ENCODE measurements around the gene SMOC2. TPM values are rescaled to one million over a fixed set of nuclear protein-coding genes. Genes with fewer than 3 reads are reported as not detected.

The SMOC2 gene
- total RNA-seq, 1 donor, result not detected

DNA sequence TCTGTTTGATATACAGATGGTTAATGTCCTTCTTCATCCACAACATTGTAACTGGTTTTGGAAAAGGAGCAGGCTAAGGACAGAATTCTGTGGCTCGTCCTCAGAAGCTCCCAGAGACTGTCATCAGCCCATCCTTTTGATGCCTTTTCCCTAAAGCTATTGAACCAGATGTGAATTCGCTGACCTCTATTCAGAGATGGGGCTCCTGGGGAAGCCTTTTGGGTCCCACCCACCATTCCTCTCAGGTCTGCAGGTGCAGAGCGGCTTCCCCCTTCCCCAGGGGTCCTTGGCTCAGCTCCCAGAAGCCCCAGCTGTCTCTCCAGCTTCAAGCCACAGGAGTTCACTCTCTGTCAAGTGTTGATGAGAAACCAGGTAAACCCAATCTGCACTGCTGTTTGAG is 191.7 kb downstream of the SMOC2 start:
- TF ChIP-seq, protein P1, sequence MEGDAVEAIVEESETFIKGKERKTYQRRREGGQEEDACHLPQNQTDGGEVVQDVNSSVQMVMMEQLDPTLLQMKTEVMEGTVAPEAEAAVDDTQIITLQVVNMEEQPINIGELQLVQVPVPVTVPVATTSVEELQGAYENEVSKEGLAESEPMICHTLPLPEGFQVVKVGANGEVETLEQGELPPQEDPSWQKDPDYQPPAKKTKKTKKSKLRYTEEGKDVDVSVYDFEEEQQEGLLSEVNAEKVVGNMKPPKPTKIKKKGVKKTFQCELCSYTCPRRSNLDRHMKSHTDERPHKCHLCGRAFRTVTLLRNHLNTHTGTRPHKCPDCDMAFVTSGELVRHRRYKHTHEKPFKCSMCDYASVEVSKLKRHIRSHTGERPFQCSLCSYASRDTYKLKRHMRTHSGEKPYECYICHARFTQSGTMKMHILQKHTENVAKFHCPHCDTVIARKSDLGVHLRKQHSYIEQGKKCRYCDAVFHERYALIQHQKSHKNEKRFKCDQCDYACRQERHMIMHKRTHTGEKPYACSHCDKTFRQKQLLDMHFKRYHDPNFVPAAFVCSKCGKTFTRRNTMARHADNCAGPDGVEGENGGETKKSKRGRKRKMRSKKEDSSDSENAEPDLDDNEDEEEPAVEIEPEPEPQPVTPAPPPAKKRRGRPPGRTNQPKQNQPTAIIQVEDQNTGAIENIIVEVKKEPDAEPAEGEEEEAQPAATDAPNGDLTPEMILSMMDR (IDR thresholded peaks at IDR 0.05; ENCODE audit: insufficient read depth, low read depth, low read length), result no peak
- H3K4me3 ChIP-seq (ENCODE audit: low read depth, low read length), result no peak overlapping the region
- no peak for DNase-seq (ENCODE audit: low read depth)

DNA sequence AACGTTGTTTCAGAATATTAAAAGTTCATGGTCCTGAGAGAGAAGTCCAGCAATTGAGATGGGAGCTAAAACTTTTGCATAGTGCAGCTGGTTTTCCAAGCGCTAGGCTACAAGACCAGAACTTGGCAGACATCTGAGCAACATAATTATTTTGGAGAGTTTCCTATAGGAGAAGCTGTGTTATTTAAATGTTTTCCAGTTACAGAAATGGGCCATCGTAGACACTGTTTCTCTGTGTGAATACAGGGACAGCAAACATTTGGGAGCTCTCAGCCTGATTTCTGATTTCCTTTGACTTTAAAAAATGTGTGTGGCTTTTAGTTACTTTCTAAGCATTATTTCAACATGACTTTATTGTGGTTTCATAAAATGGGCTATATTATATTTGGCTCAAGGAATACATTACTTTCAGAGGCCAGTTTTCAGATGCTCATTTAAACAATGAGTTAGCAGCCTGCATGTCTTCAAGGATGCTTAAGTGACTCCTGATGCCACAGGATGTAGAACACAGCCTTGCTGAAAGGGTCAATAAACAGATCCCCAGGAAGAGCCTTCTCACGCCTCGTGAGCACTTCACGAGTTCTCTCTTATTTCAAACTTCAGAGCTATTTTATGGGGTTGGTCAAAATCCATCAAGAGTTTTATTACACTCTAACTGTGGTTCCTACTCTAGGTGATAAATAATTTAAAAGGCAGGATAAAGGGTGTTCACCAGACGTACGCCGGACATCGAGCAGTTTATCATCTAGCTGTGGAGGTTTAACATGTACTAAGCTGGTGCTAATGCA is 193.8 kb downstream of the SMOC2 start:
- no peak for DNase-seq (ENCODE audit: low read depth)
- TF ChIP-seq, protein P1 (IDR thresholded peaks at IDR 0.05; ENCODE audit: insufficient read depth, low read depth, low read length), result no peak
- no peak overlapping the region for H3K4me3 ChIP-seq (ENCODE audit: low read depth, low read length)

- TF ChIP-seq, protein P1 (IDR thresholded peaks at IDR 0.05; ENCODE audit: insufficient read depth, low read depth, low read length), result no peak
- DNase-seq (ENCODE audit: low read depth), result no peak
- no peak overlapping the region for H3K4me3 ChIP-seq (ENCODE audit: low read depth, low read length)
These were observed 195.4 kb downstream of the SMOC2 start for GRCh38 chr6:168636147-168637004.

DNA sequence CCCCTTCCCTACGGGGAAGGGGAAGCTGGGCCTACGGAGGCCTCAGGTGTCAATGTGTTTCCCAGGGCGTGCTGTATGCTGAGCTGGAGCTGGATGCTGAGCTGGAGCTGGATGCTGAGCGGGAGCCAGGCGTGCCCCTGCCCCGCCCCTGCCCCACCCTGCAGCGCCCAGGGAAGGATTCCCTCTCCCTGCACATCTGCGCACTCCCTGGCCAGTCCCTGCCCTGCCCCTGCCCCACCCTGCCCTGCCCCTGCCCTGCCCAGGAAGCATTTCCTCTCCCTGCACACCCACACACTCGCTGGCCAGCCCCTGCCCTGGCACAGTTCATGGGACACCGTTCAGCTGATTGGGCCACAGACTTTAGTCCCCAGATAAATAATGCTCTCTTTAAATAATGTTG is 196.8 kb downstream of the SMOC2 start:
- H3K4me3 ChIP-seq (ENCODE audit: low read depth, low read length), result no peak overlapping the region
- TF ChIP-seq, protein P1 (IDR thresholded peaks at IDR 0.05; ENCODE audit: insufficient read depth, low read depth, low read length), result no peak
- no peak for DNase-seq (ENCODE audit: low read depth)

- H3K4me3 ChIP-seq (ENCODE audit: low read depth, low read length), result no peak overlapping the region
- DNase-seq (ENCODE audit: low read depth), result no peak
These were observed 197.7 kb downstream of the SMOC2 start for GRCh38 chr6:168638468-168639271.

DNA sequence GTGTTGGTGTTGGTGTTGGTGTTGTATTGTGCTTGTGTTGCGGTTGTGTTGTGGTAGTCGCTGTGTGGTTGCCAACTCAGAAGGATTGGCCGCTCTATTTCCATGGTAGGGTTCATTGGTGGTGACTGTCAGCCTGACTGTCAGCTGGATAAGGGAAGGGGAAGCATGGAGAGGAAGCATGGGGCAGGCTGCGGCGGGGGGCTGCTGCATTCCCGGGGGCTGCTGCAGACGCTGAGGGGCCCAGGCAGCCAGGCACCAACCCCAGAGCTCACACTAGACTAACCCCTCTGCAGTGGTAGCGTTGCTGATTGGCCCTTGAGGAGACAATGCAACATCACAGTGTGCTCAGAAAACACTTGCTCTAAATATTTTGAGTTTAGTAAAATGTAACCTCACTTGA is 199.2 kb downstream of the SMOC2 start:
- H3K4me3 ChIP-seq (ENCODE audit: low read depth, low read length), result no peak overlapping the region
- no peak for DNase-seq (ENCODE audit: low read depth)
- TF ChIP-seq, protein P1 (IDR thresholded peaks at IDR 0.05; ENCODE audit: insufficient read depth, low read depth, low read length), result no peak

More at GRCh38 chr6:168638468-168639271, 197.7 kb downstream of the SMOC2 start:
- TF ChIP-seq, protein P1 (IDR thresholded peaks at IDR 0.05; ENCODE audit: insufficient read depth, low read depth, low read length), result no peak

Measured in fibroblast of villous mesenchyme (primary cell).